Stimulated activated CD4-positive, alpha-beta T cell treated with anti-CD3 and anti-CD28 coated beads, Interleukin-2, amount 100 ng/mL, for 4 hours (primary cell): ENCODE measurements around the gene PLEKHG4.

Source experiments
- DNase-seq: peaks from one replicate; pipeline ENCODE4 v3.0.0-alpha.2; 2020; ENCODE audit warnings: low read depth

The PLEKHG4 gene

GRCh38 chr16:67284699-67285646, 5.6 kb downstream of the PLEKHG4 start:
- DNase-seq = no peak

- no peak for DNase-seq
Measured at GRCh38 chr16:67286441-67287235, 7.3 kb downstream of the PLEKHG4 start.

- DNase-seq = no peak
Measured at GRCh38 chr16:67287960-67288359, 8.6 kb downstream of the PLEKHG4 start.

- DNase-seq = no peak
Measured at GRCh38 chr16:67291461-67291860, 12.1 kb downstream of the PLEKHG4 start.

- no peak for DNase-seq
Measured at GRCh38 chr16:67294171-67294757, 14.9 kb downstream of the PLEKHG4 start.

- DNase-seq = no peak
Measured at GRCh38 chr16:67294938-67295361, 15.6 kb downstream of the PLEKHG4 start.

- no peak for DNase-seq
Measured at GRCh38 chr16:67296420-67296819, 17.1 kb downstream of the PLEKHG4 start.

- no peak for DNase-seq
Measured at GRCh38 chr16:67298277-67298676, 18.9 kb downstream of the PLEKHG4 start.

GRCh38 chr16:67299269-67299668, 19.9 kb downstream of the PLEKHG4 start:
- DNase-seq = no peak

GRCh38 chr16:67301080-67301782, 21.9 kb downstream of the PLEKHG4 start:
- no peak for DNase-seq

- DNase-seq = no peak
Measured at GRCh38 chr16:67302076-67302475, 22.7 kb downstream of the PLEKHG4 start.

- no peak for DNase-seq
Measured at GRCh38 chr16:67302970-67303369, 23.6 kb downstream of the PLEKHG4 start.

GRCh38 chr16:67304020-67304419, 24.7 kb downstream of the PLEKHG4 start:
- no peak for DNase-seq

GRCh38 chr16:67305216-67306071, 26.1 kb downstream of the PLEKHG4 start:
- DNase-seq = no peak

- DNase-seq = no peak
Measured at GRCh38 chr16:67310561-67310960, 31.2 kb downstream of the PLEKHG4 start.

GRCh38 chr16:67311607-67312488, 32.5 kb downstream of the PLEKHG4 start:
- peak; percentile 68 for DNase-seq

- no peak for DNase-seq
Measured at GRCh38 chr16:67312719-67313118, 33.4 kb downstream of the PLEKHG4 start.

GRCh38 chr16:67317853-67318252, 38.5 kb downstream of the PLEKHG4 start:
- DNase-seq = no peak

GRCh38 chr16:67326115-67326471, 46.8 kb downstream of the PLEKHG4 start:
- DNase-seq = no peak
